Activated T-helper 1 cell treated with Interleukin-2 at 50 U/mL for 16 hours (primary cell): ENCODE measurements around the gene ACOT2.
"Not testable (repeated sequence)": the region's sequence is repeated elsewhere in the genome, so short reads cannot be mapped to it uniquely, and the experiment has no call there.

ENCODE experiments used
- DNase-seq: peaks from one replicate; pipeline ENCODE4 v3.0.0-alpha.2; 2020; ENCODE audit warnings: low read depth

Gene ACOT2

DNA sequence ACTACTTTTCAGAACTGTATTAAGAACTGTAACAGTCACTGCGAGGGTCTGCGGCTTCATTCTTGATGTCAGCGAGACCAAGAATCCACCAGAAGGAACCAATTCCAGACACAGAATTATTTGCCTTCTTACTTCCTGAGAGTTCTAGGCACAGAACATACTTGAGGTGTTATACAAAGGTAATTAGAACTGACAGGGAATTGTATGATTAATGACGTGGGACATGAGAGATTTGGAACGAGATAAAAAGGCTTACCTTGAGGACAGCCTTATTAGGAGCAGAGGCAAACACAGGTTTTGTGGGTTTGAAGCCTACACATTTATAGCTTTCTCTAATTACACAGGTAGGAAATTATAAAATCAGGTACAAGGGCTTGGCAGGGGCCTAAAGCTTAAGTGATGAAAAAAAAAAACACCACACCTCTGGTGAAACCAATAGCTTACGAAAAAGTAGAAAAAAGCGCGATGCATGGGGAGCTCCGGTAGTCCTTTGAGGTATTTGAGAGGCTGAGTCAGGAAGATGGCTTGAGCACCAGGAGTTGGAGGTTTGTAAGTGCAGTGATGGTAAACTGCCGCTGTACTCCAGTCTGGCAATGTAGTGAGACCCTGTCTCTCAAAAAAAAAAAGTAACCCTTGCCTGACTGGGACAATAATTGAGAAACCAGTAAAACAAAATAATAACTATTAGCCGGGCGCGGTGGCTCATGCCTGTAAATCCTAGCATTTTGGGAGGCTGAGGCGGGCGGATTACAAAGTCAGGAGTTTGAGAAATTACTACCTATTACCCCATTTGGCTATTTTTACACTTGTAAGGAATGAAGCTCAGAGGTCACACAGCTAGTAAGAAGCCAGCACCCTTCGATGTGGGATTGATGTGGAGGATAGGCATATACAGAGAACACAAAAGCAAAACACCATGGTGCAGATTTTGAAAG is 795 bp upstream of the ACOT2 start:
- DNase-seq: no peak

DNA sequence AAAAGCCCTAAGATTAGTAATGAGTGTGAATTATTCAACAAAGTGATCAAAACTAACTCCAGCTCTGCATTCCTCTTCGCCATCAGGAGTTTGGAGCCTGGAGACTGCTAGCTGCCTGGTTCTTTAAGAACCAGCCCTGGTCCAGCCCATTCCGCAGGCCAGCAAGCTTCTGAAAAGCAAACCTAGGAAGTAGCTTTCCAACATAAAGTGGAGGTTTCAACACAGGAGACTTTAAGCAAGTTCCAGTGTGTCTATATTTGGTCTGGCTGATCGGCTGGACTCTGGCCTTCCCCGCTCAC is 178 bp upstream of the ACOT2 start:
- not testable (repeated sequence) for DNase-seq

DNA sequence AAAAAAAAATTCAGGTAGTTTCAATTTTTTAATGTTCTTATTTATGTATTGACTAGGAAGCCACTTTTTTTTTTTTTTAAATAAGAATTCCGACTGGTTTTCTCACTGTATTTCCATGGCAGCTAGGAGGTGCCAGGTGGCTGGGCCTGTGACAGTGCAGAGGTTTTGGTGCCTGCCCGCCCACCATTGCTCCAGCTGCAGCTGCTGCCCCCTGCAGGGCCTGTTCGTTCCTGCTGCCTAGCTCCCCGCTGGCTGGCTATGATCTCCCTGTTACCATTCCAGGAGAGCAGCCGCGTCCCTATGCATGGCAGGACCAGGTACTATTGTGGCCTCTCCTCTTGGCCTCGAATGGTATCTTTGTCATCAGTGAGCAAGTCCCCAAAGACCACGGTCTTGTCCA is 1.9 kb downstream of the ACOT2 start:
- DNase-seq: peak; percentile 41

DNA sequence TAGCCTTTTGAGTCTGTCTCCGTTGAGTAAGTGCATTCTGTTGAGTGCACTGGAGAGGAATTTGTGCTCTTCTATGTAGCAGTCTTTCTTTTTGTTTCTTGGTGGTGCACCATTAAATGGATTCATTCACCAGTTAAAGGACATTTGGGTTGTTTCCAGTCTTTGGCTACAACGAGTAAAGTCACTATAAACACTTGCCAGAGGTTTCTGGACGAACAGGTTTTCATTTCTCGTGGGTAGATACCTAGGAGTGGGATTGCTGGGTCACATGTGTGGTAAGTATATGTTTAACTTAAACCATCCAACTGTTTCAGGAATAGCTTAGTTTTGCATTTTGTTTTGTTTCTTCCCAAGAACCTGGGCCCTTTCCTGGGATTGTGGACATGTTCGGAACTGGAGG is 4.0 kb downstream of the ACOT2 start:
- not testable (repeated sequence) for DNase-seq

DNA sequence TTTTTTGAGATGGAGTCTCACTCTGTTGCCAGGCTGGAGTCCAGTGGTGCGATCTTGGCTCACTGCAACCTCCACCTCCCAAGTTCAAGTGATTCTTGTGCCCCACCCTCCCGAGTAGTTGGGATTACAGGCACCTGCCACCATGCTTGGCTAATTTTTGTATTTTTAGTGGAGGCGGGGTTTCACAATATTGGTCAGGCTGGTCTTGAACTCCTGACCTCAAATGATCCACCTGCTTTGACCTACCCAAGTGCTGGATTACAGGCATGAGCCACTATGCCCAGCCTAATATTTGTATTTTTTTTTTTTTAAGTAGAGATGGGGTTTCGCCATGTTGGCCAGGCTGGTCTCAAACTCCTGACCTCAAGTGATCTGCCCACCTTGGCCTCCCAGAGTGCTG is 4.7 kb downstream of the ACOT2 start:
- DNase-seq: not testable (repeated sequence)

DNA sequence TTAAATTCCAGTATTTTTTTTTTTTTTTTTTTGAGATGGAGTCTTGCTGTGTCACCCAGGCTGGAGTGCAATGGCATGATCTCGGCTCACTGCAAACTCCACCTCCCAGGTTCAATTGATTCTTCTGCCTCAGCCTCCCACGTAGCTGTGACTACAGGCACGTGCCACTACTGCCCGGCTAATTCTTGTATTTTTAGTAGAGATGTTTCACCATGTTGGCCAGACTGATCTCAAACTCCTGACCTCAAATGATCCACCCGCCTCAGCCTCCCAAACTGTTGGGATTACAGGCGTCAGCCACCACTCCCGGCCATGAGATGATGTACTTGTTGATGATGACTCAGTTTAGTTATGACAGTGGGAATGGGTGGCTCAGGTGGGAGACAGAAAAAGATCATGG is 5.2 kb downstream of the ACOT2 start:
- not testable (repeated sequence) for DNase-seq

- no peak for DNase-seq
Measured at GRCh38 chr14:73576391-73576790, 7.4 kb downstream of the ACOT2 start.

- DNase-seq: not testable (repeated sequence)
Measured at GRCh38 chr14:73577214-73577613, 8.2 kb downstream of the ACOT2 start.

- DNase-seq: not testable (repeated sequence)
Measured at GRCh38 chr14:73582102-73582979, 13.3 kb downstream of the ACOT2 start.

GRCh38 chr14:73588695-73589094 is 19.7 kb downstream of the ACOT2 start:
- DNase-seq: no peak

DNA sequence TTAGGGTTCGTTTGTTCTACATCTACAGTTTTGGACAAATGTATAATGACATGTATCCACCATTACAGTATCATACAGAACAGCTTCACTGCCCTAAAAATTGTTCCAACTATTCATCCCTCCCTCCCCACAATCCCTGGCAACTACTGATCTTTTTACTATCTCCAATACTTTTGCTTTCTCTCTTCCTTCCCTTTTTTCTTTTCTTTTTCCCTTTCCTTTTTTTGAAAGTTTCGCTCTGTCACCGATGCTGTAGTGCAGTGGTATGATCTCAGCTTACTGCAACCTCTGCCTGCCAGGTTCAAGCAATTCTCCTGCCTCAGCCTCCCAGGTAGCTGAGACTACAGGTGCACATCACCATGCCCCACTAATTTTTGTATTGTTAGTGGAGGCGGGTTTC is 20.1 kb downstream of the ACOT2 start:
- no peak for DNase-seq

DNA sequence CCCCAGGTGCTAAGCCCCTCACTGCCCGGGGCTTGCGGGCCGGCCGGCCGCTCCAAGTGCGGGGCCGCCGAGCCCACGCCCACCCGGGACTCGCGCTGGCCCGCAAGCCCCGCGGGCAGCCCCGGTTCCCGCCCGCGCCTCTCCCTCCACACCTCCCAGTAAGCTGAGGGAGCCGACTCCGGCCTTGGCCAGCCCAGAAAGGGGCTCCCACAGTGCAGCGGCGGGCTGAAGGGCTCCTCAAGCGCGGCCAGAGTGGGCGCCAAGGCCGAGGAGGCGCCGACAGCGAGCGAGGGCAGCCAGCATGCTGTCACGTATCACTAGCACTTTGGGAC is 21.6 kb downstream of the ACOT2 start:
- DNase-seq: not testable (repeated sequence)

DNA sequence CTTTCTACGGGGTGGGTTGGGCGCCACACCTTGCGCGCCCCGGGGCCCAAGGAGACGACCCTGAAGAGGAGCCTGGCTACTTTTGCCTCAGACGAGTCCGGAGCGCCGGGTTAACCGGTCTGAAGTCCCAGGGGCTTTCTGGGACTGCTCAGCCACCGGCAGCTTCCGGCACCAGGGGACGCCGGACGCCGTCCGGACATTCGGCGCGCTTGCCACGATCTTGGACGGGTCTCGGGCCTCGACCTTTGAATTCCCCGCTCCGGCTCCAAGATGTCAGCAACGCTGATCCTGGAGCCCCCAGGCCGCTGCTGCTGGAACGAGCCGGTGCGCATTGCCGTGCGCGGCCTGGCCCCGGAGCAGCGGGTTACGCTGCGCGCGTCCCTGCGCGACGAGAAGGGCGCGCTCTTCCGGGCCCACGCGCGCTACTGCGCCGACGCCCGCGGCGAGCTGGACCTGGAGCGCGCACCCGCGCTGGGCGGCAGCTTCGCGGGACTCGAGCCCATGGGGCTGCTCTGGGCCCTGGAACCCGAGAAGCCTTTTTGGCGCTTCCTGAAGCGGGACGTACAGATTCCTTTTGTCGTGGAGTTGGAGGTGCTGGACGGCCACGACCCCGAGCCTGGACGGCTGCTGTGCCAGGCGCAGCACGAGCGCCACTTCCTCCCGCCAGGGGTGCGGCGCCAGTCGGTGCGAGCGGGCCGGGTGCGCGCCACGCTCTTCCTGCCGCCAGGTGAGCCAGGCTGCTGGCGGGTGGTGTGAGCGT is 22.9 kb downstream of the ACOT2 start, which contains the start of gene ACOT4:
ACOT4 (plus strand) TSS at position 184 of the 760 bp plus-strand sequence; CDS start at position 271, 87 bp downstream.
- DNase-seq: peak; percentile 44

DNA sequence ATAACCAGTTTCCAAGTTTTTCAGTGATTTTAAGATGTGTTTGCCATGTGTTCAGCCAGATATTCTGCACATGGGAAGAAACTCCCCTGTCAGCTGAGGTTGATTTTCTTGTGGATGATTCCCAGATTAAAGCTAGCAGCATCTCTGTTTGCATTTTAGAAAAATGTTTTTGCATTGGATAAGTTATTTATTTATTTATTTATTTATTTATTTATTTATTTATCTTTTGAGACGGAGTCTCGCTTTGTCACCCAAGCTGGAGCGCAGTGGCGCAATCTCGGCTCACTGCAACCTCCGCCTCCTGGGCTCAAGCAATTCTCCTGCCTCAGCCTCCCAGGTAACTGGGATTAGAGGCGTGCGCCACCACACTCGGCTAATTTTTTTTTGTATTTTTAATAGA is 25.5 kb downstream of the ACOT2 start:
- DNase-seq: no peak

- no peak for DNase-seq
Measured at GRCh38 chr14:73599499-73599898, 30.5 kb downstream of the ACOT2 start.

GRCh38 chr14:73602994-73603393 is 34.0 kb downstream of the ACOT2 start:
- DNase-seq: no peak

DNA sequence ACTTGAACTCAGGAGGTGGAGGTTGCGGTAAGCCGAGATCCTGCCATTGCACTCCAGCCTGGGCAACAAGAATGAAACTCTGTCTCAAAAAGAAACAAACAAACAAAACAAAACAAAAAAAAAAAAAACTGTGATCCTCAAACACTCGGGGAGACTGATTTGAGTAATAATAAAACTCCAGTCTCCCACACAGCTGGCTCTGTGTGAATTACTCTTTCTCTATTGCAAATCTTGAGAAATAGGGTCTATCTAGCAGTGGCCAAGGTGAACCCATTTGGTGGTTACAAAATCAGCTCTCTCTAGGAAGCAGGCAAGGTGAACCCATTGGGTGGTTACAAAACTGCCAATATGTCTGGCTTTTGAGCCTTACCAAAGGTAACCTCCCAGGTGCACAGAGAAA is 37.3 kb downstream of the ACOT2 start:
- DNase-seq: no peak

DNA sequence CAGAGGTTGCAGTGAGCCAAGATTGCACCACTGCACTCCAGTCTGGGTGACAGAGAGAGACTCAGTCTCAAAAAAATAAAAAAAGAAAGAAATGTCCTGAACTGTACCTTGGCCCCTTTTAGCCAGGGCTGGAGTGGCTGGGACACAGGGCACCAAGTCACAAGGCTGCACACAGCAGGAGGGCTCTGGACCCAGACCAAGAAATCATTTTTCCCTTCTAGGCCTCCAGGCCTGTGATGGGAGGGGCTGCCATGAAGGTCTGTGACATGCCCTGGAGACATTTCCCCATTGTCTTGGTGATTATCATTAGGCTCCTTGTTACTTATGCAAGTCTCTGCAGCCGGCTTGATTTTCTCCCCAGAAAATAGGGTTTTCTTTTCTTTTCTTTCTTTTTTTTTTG is 38.2 kb downstream of the ACOT2 start:
- no peak for DNase-seq

GRCh38 chr14:73610687-73611086 is 41.7 kb downstream of the ACOT2 start:
- no peak for DNase-seq

DNA sequence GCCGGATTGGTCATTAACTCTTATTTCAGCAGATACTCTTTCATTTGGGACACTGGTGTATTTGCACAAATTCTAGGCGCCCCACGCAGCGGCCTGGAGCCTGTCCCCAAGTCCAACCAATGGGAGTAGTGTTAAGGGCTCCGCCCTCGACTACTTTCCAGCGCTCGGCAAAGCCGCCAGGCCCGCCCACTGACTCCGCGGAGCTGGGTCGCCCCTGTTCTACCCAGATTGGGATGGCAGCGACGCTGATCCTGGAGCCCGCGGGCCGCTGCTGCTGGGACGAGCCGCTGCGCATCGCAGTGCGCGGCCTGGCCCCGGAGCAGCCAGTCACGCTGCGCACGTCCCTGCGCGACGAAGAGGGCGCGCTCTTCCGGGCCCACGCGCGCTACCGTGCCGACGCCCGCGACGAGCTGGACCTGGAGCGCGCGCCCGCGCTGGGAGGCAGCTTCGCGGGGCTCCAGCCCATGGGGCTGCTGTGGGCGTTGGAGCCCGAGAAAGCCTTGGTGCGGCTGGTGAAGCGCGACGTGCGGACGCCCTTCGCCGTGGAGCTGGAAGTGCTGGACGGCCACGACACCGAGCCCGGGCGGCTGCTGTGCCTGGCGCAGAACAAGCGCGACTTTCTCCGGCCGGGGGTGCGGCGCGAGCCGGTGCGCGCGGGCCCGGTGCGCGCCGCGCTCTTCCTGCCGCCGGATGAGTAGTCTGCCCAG is 43.5 kb downstream of the ACOT2 start, which contains the start of gene ACOT6:
ACOT6 (plus strand) TSS at position 179 of the 707 bp plus-strand sequence; CDS start at position 234, 55 bp downstream.
- peak; percentile 53 for DNase-seq

DNA sequence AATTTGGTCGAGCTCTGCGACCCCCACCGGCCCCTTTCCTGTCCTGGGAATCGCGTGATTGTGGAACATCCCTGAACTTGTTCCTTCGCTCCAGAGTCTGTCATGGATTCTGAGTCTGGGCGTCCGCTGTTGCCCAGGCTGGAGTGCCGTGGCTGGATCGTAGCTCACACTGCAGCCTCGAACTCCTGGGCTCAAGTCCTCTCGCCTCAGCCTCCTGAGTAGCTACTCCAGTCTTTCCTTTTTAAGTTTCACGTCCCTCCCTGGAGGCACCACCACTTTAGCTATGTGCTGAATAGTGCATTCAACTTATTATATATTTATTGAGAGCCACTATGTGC is 44.0 kb downstream of the ACOT2 start:
- no peak for DNase-seq
